Mesendoderm (in vitro differentiated cells): Measurements from ENCODE around the gene CDK19.

Experiments
- DNase-seq: peaks from one replicate; pipeline ENCODE4 v3.0.0; 2013
- H2AK5ac ChIP-seq: 2 replicates; pipeline ENCODE4 v1.6.1; 2013; ENCODE audit warnings: low read length, inconsistent platforms
- H2BK120ac ChIP-seq: 2 replicates; pipeline ENCODE4 v1.6.1; 2013; ENCODE audit warnings: low read depth, mild to moderate bottlenecking, low read length, moderate library complexity, mixed read lengths
- H2BK15ac ChIP-seq: replicated peaks from 2 replicates; pipeline ENCODE4 v1.6.1; 2013; ENCODE audit warnings: low read depth, mild to moderate bottlenecking, moderate library complexity
- H2BK5ac ChIP-seq: 2 replicates; pipeline ENCODE4 v1.6.1; 2013; ENCODE audit warnings: low read length, inconsistent platforms
- H3K18ac ChIP-seq: 2 replicates; pipeline ENCODE4 v1.6.1; 2013; ENCODE audit warnings: mild to moderate bottlenecking, low read length, mixed read lengths
- H3K23ac ChIP-seq: one replicate; pipeline ENCODE4 v1.6.1; 2013; ENCODE audit warnings: low read length
- H3K27ac ChIP-seq: 2 replicates; pipeline ENCODE4 v1.5.1; 2013; ENCODE audit warnings: low read depth, mild to moderate bottlenecking, inconsistent platforms, low read length, moderate library complexity
- H3K27me3 ChIP-seq: 2 replicates; pipeline ENCODE4 v1.6.1; 2013; ENCODE audit warnings: low read length, control low read depth, mild to moderate bottlenecking, inconsistent platforms; ENCODE audit not compliant: insufficient read depth, poor library complexity
- H3K36me3 ChIP-seq: 2 replicates; pipeline ENCODE4 v1.6.1; 2013; ENCODE audit warnings: low read length, inconsistent platforms; ENCODE audit not compliant: control insufficient read depth, insufficient read depth
- H3K4ac ChIP-seq: one replicate; pipeline ENCODE4 v1.6.1; 2013; ENCODE audit warnings: low read depth, mild to moderate bottlenecking, low read length, moderate library complexity
- H3K4me1 ChIP-seq: 2 replicates; pipeline ENCODE4 v1.6.1; 2013; ENCODE audit warnings: low read depth, low read length, inconsistent platforms; ENCODE audit not compliant: control insufficient read depth
- H3K4me2 ChIP-seq: 2 replicates; pipeline ENCODE4 v1.6.1; 2013; ENCODE audit warnings: low read length
- H3K4me3 ChIP-seq: 2 replicates; pipeline ENCODE4 v1.5.1; 2013; ENCODE audit warnings: mild to moderate bottlenecking, low read length
- H3K56ac ChIP-seq: one replicate; pipeline ENCODE4 v1.6.1; 2013; ENCODE audit warnings: low read length
- H3K79me1 ChIP-seq: 2 replicates; pipeline ENCODE4 v1.6.1; 2013; ENCODE audit warnings: low read length, inconsistent platforms
- H3K79me2 ChIP-seq: 2 replicates; pipeline ENCODE4 v1.6.1; 2013; ENCODE audit warnings: mild to moderate bottlenecking, low read length; ENCODE audit not compliant: control insufficient read depth, insufficient read depth
- H3K9ac ChIP-seq: 2 replicates; pipeline ENCODE4 v1.6.1; 2013; ENCODE audit warnings: low read length, inconsistent platforms
- H4K5ac ChIP-seq: one replicate; pipeline ENCODE4 v1.6.1; 2013; ENCODE audit warnings: low read length
- H4K8ac ChIP-seq: one replicate; pipeline ENCODE4 v1.6.1; 2013; ENCODE audit warnings: low read depth, mild to moderate bottlenecking, control low read depth, low read length, moderate library complexity
- WGBS: extraction: QIAGEN DNeasy Blood & Tissue Kit; methylation state at CpG from one replicate; pipeline ENCODE4 v1.1.7; 2013; ENCODE audit warnings: low lambda C conversion rate, missing lambda C conversion rate; ENCODE audit not compliant: insufficient coverage; ENCODE audit errors: extremely low coverage; 5-methylcytosine and 5-hydroxymethylcytosine counted together

CDK19 gene

GRCh38 chr6:110816677-110817076 lies 1.4 kb upstream of the CDK19 start:
- no peak overlapping the region for H2BK5ac ChIP-seq
- H3K18ac ChIP-seq: no peak overlapping the region
- H2BK15ac ChIP-seq: no peak overlapping the region
- no peak overlapping the region for H4K5ac ChIP-seq
- no peak overlapping the region for H3K27ac ChIP-seq
- no peak overlapping the region for H2AK5ac ChIP-seq
- H3K79me2 ChIP-seq: peaks cover 10% of the 10 kb centered on the region
- no peak overlapping the region for H3K4me2 ChIP-seq
- DNase-seq: no peak
- H3K27me3 ChIP-seq: no peaks in the 10 kb centered on the region
- no peak overlapping the region for H3K9ac ChIP-seq
- no peaks in the 10 kb centered on the region for H3K36me3 ChIP-seq
- WGBS: no CpG with 5 or more reads among the region's 4 CpGs
- H3K4me3 ChIP-seq: no peak overlapping the region
- H3K4me1 ChIP-seq: no peaks in the 10 kb centered on the region
- no peak overlapping the region for H3K23ac ChIP-seq
- no peak overlapping the region for H3K4ac ChIP-seq
- no peak overlapping the region for H2BK120ac ChIP-seq
- H3K56ac ChIP-seq: peak overlapping the region; percentile 17
- no peak overlapping the region for H4K8ac ChIP-seq
- peaks cover 6% of the 10 kb centered on the region for H3K79me1 ChIP-seq

GRCh38 chr6:110815015-110815410 lies 256 bp downstream of the CDK19 start:
- H2BK5ac ChIP-seq: peak overlapping the region; percentile 70
- H2AK5ac ChIP-seq: no peak overlapping the region
- H4K5ac ChIP-seq: no peak overlapping the region
- peak overlapping the region; percentile 97 for H3K4me3 ChIP-seq
- peak overlapping the region; percentile 94 for H3K23ac ChIP-seq
- H3K79me2 ChIP-seq: peaks cover 10% of the 10 kb centered on the region
- H2BK120ac ChIP-seq: no peak overlapping the region
- H3K36me3 ChIP-seq: no peaks in the 10 kb centered on the region
- peak overlapping the region; percentile 99 for H3K56ac ChIP-seq
- H3K4me1 ChIP-seq: no peaks in the 10 kb centered on the region
- WGBS: no CpG with 5 or more reads among the region's 49 CpGs
- peak overlapping the region; percentile 96 for H3K9ac ChIP-seq
- peak overlapping the region; percentile 44 for H3K4me2 ChIP-seq
- peak overlapping the region; percentile 89 for H3K27ac ChIP-seq
- no peaks in the 10 kb centered on the region for H3K27me3 ChIP-seq
- H3K4ac ChIP-seq: peak overlapping the region; percentile 57
- peaks cover 6% of the 10 kb centered on the region for H3K79me1 ChIP-seq
- H3K18ac ChIP-seq: peak overlapping the region; percentile 89
- no peak overlapping the region for H4K8ac ChIP-seq
- no peak overlapping the region for H2BK15ac ChIP-seq
- DNase-seq: no peak

DNA sequence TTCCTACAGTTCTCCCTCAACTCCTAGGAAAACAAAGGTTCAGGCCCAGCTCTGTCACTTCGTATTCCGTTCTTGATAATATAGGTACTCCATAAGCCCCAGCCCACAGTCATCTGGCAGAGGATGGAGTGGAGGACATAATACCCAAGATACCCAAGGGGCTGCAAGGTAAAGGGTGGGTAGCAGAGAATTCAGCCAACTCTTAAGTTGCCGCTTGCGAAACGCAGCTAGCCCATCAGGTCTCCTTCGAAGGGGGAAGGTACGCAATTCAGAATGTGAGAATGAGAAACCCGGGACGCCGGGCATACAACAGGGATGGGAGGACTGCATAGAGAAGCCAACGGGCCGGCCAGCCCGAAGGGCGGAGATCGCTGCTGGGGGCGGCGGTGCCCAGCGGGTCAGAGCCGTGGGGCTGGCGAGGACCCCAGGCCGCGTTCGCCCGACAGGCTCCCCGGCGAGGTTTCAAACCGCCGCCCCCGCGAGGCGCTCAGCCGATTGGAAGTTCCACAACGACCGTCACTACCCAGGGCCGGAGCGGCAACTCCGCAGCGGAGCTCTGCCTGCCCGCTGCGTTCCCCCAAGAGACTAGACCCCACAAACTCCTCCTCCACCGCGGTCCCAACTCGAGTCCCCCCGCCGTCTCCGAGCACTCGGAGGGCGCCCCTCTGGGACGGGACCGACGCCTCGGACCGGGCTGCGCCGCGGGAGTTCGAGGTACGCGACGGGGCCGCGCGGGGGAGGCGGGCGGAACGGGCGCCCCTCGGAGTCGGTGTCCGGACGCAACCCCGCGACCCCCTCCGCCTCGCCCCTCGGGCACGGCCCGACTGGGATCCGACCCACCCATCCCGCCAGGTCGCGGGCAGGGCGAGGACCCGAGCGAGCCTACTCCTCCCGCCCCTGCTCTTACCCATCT lies 911 bp downstream of the CDK19 start:
- Histone ChIP-seq H3K79me1 (peaks cover 6% of the 10 kb centered on the region), H3K9ac (peak overlapping the region; percentile 96), H2BK120ac (no peak overlapping the region), H4K5ac (no peak overlapping the region), H3K27me3 (no peaks in the 10 kb centered on the region), H3K4me1 (no peaks in the 10 kb centered on the region), H3K56ac (peak overlapping the region; percentile 99), H2BK15ac (no peak overlapping the region), H2BK5ac (peak overlapping the region; percentile 70), H3K27ac (peak overlapping the region; percentile 89), H3K18ac (peak overlapping the region; percentile 89), H4K8ac (no peak overlapping the region), H3K79me2 (peaks cover 10% of the 10 kb centered on the region), H2AK5ac (no peak overlapping the region), H3K4ac (peak overlapping the region; percentile 57), H3K4me2 (peak overlapping the region; percentile 56), H3K36me3 (no peaks in the 10 kb centered on the region), H3K23ac (peak overlapping the region; percentile 94), H3K4me3 (peak overlapping the region; percentile 97)
- WGBS: no CpG with 5 or more reads among the region's 86 CpGs
- DNase-seq: peak; percentile 59

DNA sequence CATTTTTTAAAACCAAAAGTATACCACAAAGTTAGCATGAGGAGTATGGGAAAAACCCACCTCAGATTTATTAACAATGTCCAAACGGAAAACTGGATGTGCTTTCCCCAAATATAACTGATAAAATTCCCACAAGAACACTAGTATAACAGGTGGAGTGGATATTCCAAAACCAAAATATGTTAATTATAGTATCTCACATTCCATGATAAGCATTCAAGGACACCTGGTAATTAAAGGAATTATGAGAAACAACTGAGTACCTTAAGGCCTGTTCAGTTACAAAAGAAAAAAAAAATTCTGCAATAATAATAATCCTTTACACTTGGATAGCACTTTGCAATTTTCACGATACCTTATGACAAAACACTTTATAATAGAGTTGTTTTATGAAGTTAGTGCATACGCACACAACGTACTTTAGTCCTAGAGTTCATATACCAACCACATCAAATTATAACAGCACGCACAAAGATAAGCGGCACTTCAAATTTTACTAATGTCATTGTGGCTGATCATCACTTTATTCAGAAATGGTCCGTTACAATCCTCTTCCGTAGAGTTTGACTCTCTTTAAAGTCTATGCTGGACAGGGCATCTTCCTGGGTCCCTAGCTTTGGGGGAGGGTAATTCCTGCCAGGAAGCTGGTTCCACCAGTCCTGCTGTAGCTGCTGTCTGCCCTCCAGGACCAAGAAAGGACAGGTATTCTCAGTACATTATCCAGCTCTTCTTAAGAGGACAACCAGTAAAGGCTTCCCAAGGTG lies 1.7 kb downstream of the CDK19 start:
- Histone ChIP-seq H3K27me3 (no peaks in the 10 kb centered on the region), H3K56ac (peak overlapping the region; percentile 99), H4K8ac (no peak overlapping the region), H2AK5ac (no peak overlapping the region), H3K79me2 (peaks cover 10% of the 10 kb centered on the region), H3K18ac (no peak overlapping the region), H2BK5ac (no peak overlapping the region), H3K79me1 (peaks cover 6% of the 10 kb centered on the region), H3K36me3 (no peaks in the 10 kb centered on the region), H3K4me3 (peak overlapping the region; percentile 97), H3K4ac (no peak overlapping the region), H3K9ac (peak overlapping the region; percentile 96), H3K4me1 (no peaks in the 10 kb centered on the region), H3K27ac (no peak overlapping the region), H3K23ac (no peak overlapping the region), H4K5ac (no peak overlapping the region), H2BK120ac (no peak overlapping the region), H2BK15ac (no peak overlapping the region), H3K4me2 (peak overlapping the region; percentile 56)
- WGBS: no CpG with 5 or more reads among the region's 8 CpGs
- no peak for DNase-seq

DNA sequence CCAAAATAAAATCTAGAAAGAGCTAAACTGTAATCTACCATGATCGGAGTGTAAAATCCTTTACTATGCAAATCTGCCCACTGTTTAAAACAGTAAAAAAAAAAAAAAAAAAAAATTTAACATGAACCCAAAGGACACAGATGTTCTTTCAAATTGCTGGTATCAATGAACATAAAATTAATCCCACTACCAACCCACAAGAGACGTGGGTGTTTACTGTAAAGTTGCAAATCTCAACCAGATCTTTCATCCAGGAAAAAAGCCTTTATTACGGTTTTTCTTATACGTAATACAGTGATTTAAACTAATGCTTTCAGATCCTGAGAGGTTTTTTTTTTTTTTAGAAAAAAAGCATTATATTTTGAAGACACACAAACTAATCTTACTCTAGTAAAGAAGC lies 2.5 kb downstream of the CDK19 start:
- no peak overlapping the region for H3K56ac ChIP-seq
- no peaks in the 10 kb centered on the region for H3K4me1 ChIP-seq
- H3K27me3 ChIP-seq: no peaks in the 10 kb centered on the region
- H4K8ac ChIP-seq: no peak overlapping the region
- H3K79me1 ChIP-seq: peaks cover 8% of the 10 kb centered on the region
- H3K9ac ChIP-seq: no peak overlapping the region
- no peak overlapping the region for H3K4me3 ChIP-seq
- H3K4me2 ChIP-seq: no peak overlapping the region
- H3K18ac ChIP-seq: no peak overlapping the region
- no peak overlapping the region for H3K27ac ChIP-seq
- WGBS: no CpG with 5 or more reads among the region's 4 CpGs
- no peak overlapping the region for H2BK15ac ChIP-seq
- no peak overlapping the region for H2BK120ac ChIP-seq
- H2AK5ac ChIP-seq: no peak overlapping the region
- H3K4ac ChIP-seq: no peak overlapping the region
- no peak overlapping the region for H4K5ac ChIP-seq
- H3K23ac ChIP-seq: no peak overlapping the region
- H3K36me3 ChIP-seq: no peaks in the 10 kb centered on the region
- peaks cover 13% of the 10 kb centered on the region for H3K79me2 ChIP-seq
- no peak overlapping the region for H2BK5ac ChIP-seq
- no peak for DNase-seq
